ENCODE results near the gene CPT1B.

The CPT1B gene

GRCh38 chr22:50551160-50551752 is 27.0 kb downstream of the CPT1B start:
- Histone ChIP-seq H3K36me3 (replicated peaks in 1 of 2; ENCODE audit: control insufficient read depth in 2 of 2, insufficient read depth in 2 of 2, low read length in 2 of 2) (no peaks in the 10 kb centered on the region), H2BK12ac (ENCODE audit: low read length) (no peak overlapping the region)
- DNase-seq (ENCODE audit: low spot score), result no peak

GRCh38 chr22:50550395-50550794 is 27.8 kb downstream of the CPT1B start:
- Histone ChIP-seq H3K4me3 (ENCODE audit: low read length in 2 of 2) (no peak overlapping the region), H3K79me1 (ENCODE audit: low read depth, low read length) (no peaks in the 10 kb centered on the region), H3K9me3 (replicated peaks in 1 of 2; ENCODE audit: control insufficient read depth in 2 of 2, insufficient read depth in 1 of 2, low read depth in 1 of 2, low read length in 2 of 2) (no peaks in the 10 kb centered on the region), H4K8ac (ENCODE audit: low read depth, low read length) (no peak overlapping the region), H2BK12ac (ENCODE audit: low read length) (no peak overlapping the region), H2BK120ac (ENCODE audit: low read depth, low read length) (no peak overlapping the region), H2AFZ (ENCODE audit: low read length) (peak overlapping the region; percentile 75), H2BK15ac (ENCODE audit: low read length) (no peak overlapping the region), H3K14ac (ENCODE audit: low read length) (no peak overlapping the region), H3K4me2 (ENCODE audit: insufficient read depth, low read length, poor library complexity, severe bottlenecking) (no peak overlapping the region), H3K23ac (ENCODE audit: low read depth, low read length, poor library complexity) (no peak overlapping the region), H3K27ac (replicated peaks; ENCODE audit: low read length) (no peak overlapping the region), H3K4ac (ENCODE audit: low read length) (no peak overlapping the region), H3K4me1 (ENCODE audit: control insufficient read depth in 2 of 2, insufficient read depth in 1 of 2, low read depth in 1 of 2, low read length in 2 of 2) (no peaks in the 10 kb centered on the region), H3K27me3 (ENCODE audit: control insufficient read depth in 3 of 3, insufficient read depth in 3 of 3, low read depth in 1 of 3, low read length in 3 of 3) (peaks cover 0 to 28% (median 4%) of the 10 kb centered on the region in 3 experiments), H4K91ac (ENCODE audit: low read depth, low read length, poor library complexity) (no peak overlapping the region), H2AK5ac (ENCODE audit: low read depth, low read length) (no peak overlapping the region), H3K9ac (ENCODE audit: low read depth, low read length, poor library complexity) (no peak overlapping the region), H2BK5ac (ENCODE audit: low read length) (no peak overlapping the region), H3K36me3 (replicated peaks in 1 of 2; ENCODE audit: control insufficient read depth in 2 of 2, insufficient read depth in 2 of 2, low read length in 2 of 2) (no peaks in the 10 kb centered on the region), H3K18ac (ENCODE audit: low read length) (no peak overlapping the region)
- no CpG with 5 or more reads among the region's 8 CpGs for WGBS, 2 donors (ENCODE audit: extremely low coverage in 2 of 2, insufficient read length in 2 of 2, insufficient replicate concordance in 1 of 2)
- DNase-seq (ENCODE audit: low spot score), result no peak

More at GRCh38 chr22:50551160-50551752, 27.0 kb downstream of the CPT1B start:
- H3K14ac ChIP-seq (ENCODE audit: low read length), result no peak overlapping the region
- no peak overlapping the region for H3K4me3 ChIP-seq (ENCODE audit: low read length in 2 of 2)
- no peak overlapping the region for H2BK15ac ChIP-seq (ENCODE audit: low read length)
- no peak overlapping the region for H4K91ac ChIP-seq (ENCODE audit: low read depth, low read length, poor library complexity)
- no peak overlapping the region for H4K8ac ChIP-seq (ENCODE audit: low read depth, low read length)
- H3K27me3 ChIP-seq (ENCODE audit: control insufficient read depth in 3 of 3, insufficient read depth in 3 of 3, low read depth in 1 of 3, low read length in 3 of 3), result peaks cover 0 to 21% (median 0%) of the 10 kb centered on the region in 3 experiments
- no peak overlapping the region for H3K27ac ChIP-seq (replicated peaks; ENCODE audit: low read length)
- H3K4me2 ChIP-seq (ENCODE audit: insufficient read depth, low read length, poor library complexity, severe bottlenecking), result no peak overlapping the region
- H3K4me1 ChIP-seq (ENCODE audit: control insufficient read depth in 2 of 2, insufficient read depth in 1 of 2, low read depth in 1 of 2, low read length in 2 of 2), result no peaks in the 10 kb centered on the region
- H2AK5ac ChIP-seq (ENCODE audit: low read depth, low read length), result no peak overlapping the region
- no CpG with 5 or more reads among the region's 11 CpGs for WGBS, 2 donors (ENCODE audit: extremely low coverage in 2 of 2, insufficient read length in 2 of 2, insufficient replicate concordance in 1 of 2)
- H3K9ac ChIP-seq (ENCODE audit: low read depth, low read length, poor library complexity), result no peak overlapping the region
- no peak overlapping the region for H2BK5ac ChIP-seq (ENCODE audit: low read length)
- H3K9me3 ChIP-seq (replicated peaks in 1 of 2; ENCODE audit: control insufficient read depth in 2 of 2, insufficient read depth in 1 of 2, low read depth in 1 of 2, low read length in 2 of 2), result no peaks in the 10 kb centered on the region
- H3K4ac ChIP-seq (ENCODE audit: low read length), result no peak overlapping the region
- H3K23ac ChIP-seq (ENCODE audit: low read depth, low read length, poor library complexity), result peak overlapping the region; percentile 18
- no peak overlapping the region for H2AFZ ChIP-seq (ENCODE audit: low read length)
- H3K18ac ChIP-seq (ENCODE audit: low read length), result no peak overlapping the region
- H3K79me1 ChIP-seq (ENCODE audit: low read depth, low read length), result no peaks in the 10 kb centered on the region
- no peak overlapping the region for H2BK120ac ChIP-seq (ENCODE audit: low read depth, low read length)

GRCh38 chr22:50548921-50549790 is 29.1 kb downstream of the CPT1B start:
- no CpG with 5 or more reads among the region's 68 CpGs for WGBS, 2 donors (ENCODE audit: extremely low coverage in 2 of 2, insufficient read length in 2 of 2, insufficient replicate concordance in 1 of 2)
- no peak overlapping the region for H3K4me2 ChIP-seq (ENCODE audit: insufficient read depth, low read length, poor library complexity, severe bottlenecking)

More at GRCh38 chr22:50548921-50549790, 29.1 kb downstream of the CPT1B start:
- Histone ChIP-seq H2AFZ (ENCODE audit: low read length) (peak overlapping the region; percentile 75), H3K4me1 (ENCODE audit: control insufficient read depth in 2 of 2, insufficient read depth in 1 of 2, low read depth in 1 of 2, low read length in 2 of 2) (no peaks in the 10 kb centered on the region), H4K91ac (ENCODE audit: low read depth, low read length, poor library complexity) (no peak overlapping the region), H3K14ac (ENCODE audit: low read length) (peak overlapping the region; percentile 82), H3K4me3 (ENCODE audit: low read length in 2 of 2) (no peak overlapping the region), H3K9ac (ENCODE audit: low read depth, low read length, poor library complexity) (no peak overlapping the region), H3K23ac (ENCODE audit: low read depth, low read length, poor library complexity) (peak overlapping the region; percentile 10), H3K18ac (ENCODE audit: low read length) (peak overlapping the region; percentile 48), H2BK15ac (ENCODE audit: low read length) (peak overlapping the region; percentile 89), H3K4ac (ENCODE audit: low read length) (peak overlapping the region; percentile 66), H3K79me1 (ENCODE audit: low read depth, low read length) (no peaks in the 10 kb centered on the region), H4K8ac (ENCODE audit: low read depth, low read length) (no peak overlapping the region), H3K27me3 (ENCODE audit: control insufficient read depth in 3 of 3, insufficient read depth in 3 of 3, low read depth in 1 of 3, low read length in 3 of 3) (peaks cover 0 to 37% (median 13%) of the 10 kb centered on the region in 3 experiments), H2BK12ac (ENCODE audit: low read length) (peak overlapping the region; percentile 58), H3K27ac (replicated peaks; ENCODE audit: low read length) (no peak overlapping the region), H3K36me3 (replicated peaks in 1 of 2; ENCODE audit: control insufficient read depth in 2 of 2, insufficient read depth in 2 of 2, low read length in 2 of 2) (no peaks in the 10 kb centered on the region), H2BK120ac (ENCODE audit: low read depth, low read length) (no peak overlapping the region), H2BK5ac (ENCODE audit: low read length) (peak overlapping the region; percentile 24), H2AK5ac (ENCODE audit: low read depth, low read length) (peak overlapping the region; percentile 90), H3K9me3 (replicated peaks in 1 of 2; ENCODE audit: control insufficient read depth in 2 of 2, insufficient read depth in 1 of 2, low read depth in 1 of 2, low read length in 2 of 2) (no peaks in the 10 kb centered on the region)
- DNase-seq (ENCODE audit: low spot score), result no peak
